Measurements from ENCODE around the gene EVI2B. TPM values are rescaled to one million over a fixed set of nuclear protein-coding genes. Genes with fewer than 3 reads are reported as not detected.
"Not testable (repeated sequence)": the region's sequence is repeated elsewhere in the genome, so short reads cannot be mapped to it uniquely, and the experiment has no call there.

EVI2B gene
- total RNA-seq, 1 donor from 2014 or later = 2.0 TPM

GRCh38 chr17:31272803-31273202 is 41.1 kb downstream of the EVI2B start:
- DNase-seq (ENCODE audit: low spot score) (no peak), ATAC-seq (no peak)

- DNase-seq (ENCODE audit: low spot score) (no peak), ATAC-seq (no peak)
These were observed 41.6 kb downstream of the EVI2B start for GRCh38 chr17:31272236-31272635.

- ATAC-seq = no peak
- DNase-seq (ENCODE audit: low spot score) = no peak
These were observed 44.3 kb downstream of the EVI2B start for GRCh38 chr17:31269578-31269983.

- ATAC-seq (no peak), DNase-seq (ENCODE audit: low spot score) (no peak)
These were observed 44.7 kb downstream of the EVI2B start for GRCh38 chr17:31269036-31269577.

- no peak for ATAC-seq
- DNase-seq (ENCODE audit: low spot score) = no peak
These were observed 47.8 kb downstream of the EVI2B start for GRCh38 chr17:31266042-31266441.

GRCh38 chr17:31262923-31263322 is 50.9 kb downstream of the EVI2B start:
- ATAC-seq; DNase-seq (ENCODE audit: low spot score): not testable (repeated sequence)

- no peak for DNase-seq (ENCODE audit: low spot score)
- ATAC-seq = no peak
These were observed 52.3 kb downstream of the EVI2B start for GRCh38 chr17:31261601-31262000.

- ATAC-seq = no peak
- DNase-seq (ENCODE audit: low spot score) = no peak
These were observed 53.7 kb downstream of the EVI2B start for GRCh38 chr17:31260151-31260550.

- ATAC-seq = no peak
- no peak for DNase-seq (ENCODE audit: low spot score)
These were observed 56.9 kb downstream of the EVI2B start for GRCh38 chr17:31256936-31257335.

GRCh38 chr17:31254654-31255053 is 59.2 kb downstream of the EVI2B start:
- ATAC-seq (no peak), DNase-seq (ENCODE audit: low spot score) (no peak)

Other genes starting within 250 kb of the EVI2B start
- gene NF1, start 219.1 kb downstream of the EVI2B start, total RNA-seq = 20.4 TPM
- 0.38 TPM for gene OMG, start 16.8 kb downstream of the EVI2B start, total RNA-seq
- 0.63 TPM for gene EVI2A, start 7.6 kb upstream of the EVI2B start, total RNA-seq
- 6.5 TPM for gene RAB11FIP4, start 77.6 kb upstream of the EVI2B start, total RNA-seq